ENCODE results near the gene PPM1H.

GRCh38 chr12:62605981-62606380, 329.0 kb downstream of the PPM1H start:
- TF ChIP-seq ATF1 (CRISPR knock-in tag; IDR thresholded peaks at IDR 0.05) (no peak), ESRRA (CRISPR knock-in tag; IDR thresholded peaks at IDR 0.05; ENCODE audit: borderline replicate concordance) (no peak), ZNF263 (CRISPR knock-in tag; IDR thresholded peaks at IDR 0.05; ENCODE audit: low read depth) (no peak), ATF3 (CRISPR knock-in tag; conservative IDR thresholded peaks at IDR 0.05) (no peak)
- TF ChIP-seq, protein P1, sequence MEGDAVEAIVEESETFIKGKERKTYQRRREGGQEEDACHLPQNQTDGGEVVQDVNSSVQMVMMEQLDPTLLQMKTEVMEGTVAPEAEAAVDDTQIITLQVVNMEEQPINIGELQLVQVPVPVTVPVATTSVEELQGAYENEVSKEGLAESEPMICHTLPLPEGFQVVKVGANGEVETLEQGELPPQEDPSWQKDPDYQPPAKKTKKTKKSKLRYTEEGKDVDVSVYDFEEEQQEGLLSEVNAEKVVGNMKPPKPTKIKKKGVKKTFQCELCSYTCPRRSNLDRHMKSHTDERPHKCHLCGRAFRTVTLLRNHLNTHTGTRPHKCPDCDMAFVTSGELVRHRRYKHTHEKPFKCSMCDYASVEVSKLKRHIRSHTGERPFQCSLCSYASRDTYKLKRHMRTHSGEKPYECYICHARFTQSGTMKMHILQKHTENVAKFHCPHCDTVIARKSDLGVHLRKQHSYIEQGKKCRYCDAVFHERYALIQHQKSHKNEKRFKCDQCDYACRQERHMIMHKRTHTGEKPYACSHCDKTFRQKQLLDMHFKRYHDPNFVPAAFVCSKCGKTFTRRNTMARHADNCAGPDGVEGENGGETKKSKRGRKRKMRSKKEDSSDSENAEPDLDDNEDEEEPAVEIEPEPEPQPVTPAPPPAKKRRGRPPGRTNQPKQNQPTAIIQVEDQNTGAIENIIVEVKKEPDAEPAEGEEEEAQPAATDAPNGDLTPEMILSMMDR (IDR thresholded peaks at IDR 0.05): no peak

Measured in WTC11 (cell line).